ENCODE data around the gene GDPD4. TPM values are rescaled to one million over a fixed set of nuclear protein-coding genes. Genes with fewer than 3 reads are reported as not detected.

GDPD4 gene
- total and polyA plus RNA-seq, 12 donors: not detected

DNA sequence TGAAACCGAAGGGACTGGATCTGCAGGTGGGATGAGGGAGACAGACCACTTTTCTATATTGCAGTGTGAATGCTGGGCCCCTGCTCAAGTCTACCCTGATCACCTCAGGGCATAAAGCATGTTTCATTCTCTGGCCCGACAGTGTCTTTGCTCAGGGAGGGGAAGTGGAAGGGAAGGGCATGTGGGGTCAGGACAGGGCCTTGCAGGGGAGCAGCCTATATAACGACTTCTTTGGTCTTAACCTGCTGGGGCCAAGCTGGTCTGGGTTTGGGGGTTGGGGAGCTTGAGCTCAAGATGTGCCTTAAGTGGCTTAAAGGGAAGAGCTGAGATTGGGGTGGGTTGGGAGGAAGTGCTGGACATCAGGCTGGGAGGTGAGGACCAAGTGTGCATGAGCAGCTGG is 86.4 kb downstream of the GDPD4 start:
- DNase-seq (no peak), ATAC-seq (no peak)
- H3K9me3 ChIP-seq: peaks cover 0 to 5% (median 0%) of the 10 kb centered on the region in 11 donors
- no peaks in the 10 kb centered on the region for H3K27me3 ChIP-seq
- no peak overlapping the region for H3K4me3 ChIP-seq
- H3K27ac ChIP-seq: no peak overlapping the region
- no peaks in the 10 kb centered on the region for H3K36me3 ChIP-seq
- 75 to 85% methylated on average over 3 of the region's 3 CpGs for WGBS, 2 donors
- TF ChIP-seq, protein P1, sequence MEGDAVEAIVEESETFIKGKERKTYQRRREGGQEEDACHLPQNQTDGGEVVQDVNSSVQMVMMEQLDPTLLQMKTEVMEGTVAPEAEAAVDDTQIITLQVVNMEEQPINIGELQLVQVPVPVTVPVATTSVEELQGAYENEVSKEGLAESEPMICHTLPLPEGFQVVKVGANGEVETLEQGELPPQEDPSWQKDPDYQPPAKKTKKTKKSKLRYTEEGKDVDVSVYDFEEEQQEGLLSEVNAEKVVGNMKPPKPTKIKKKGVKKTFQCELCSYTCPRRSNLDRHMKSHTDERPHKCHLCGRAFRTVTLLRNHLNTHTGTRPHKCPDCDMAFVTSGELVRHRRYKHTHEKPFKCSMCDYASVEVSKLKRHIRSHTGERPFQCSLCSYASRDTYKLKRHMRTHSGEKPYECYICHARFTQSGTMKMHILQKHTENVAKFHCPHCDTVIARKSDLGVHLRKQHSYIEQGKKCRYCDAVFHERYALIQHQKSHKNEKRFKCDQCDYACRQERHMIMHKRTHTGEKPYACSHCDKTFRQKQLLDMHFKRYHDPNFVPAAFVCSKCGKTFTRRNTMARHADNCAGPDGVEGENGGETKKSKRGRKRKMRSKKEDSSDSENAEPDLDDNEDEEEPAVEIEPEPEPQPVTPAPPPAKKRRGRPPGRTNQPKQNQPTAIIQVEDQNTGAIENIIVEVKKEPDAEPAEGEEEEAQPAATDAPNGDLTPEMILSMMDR (IDR thresholded peaks at IDR 0.05): no peak
- intact Hi-C loops (cut with DNase I): no loop called here
- no peaks in the 10 kb centered on the region for H3K4me1 ChIP-seq

DNA sequence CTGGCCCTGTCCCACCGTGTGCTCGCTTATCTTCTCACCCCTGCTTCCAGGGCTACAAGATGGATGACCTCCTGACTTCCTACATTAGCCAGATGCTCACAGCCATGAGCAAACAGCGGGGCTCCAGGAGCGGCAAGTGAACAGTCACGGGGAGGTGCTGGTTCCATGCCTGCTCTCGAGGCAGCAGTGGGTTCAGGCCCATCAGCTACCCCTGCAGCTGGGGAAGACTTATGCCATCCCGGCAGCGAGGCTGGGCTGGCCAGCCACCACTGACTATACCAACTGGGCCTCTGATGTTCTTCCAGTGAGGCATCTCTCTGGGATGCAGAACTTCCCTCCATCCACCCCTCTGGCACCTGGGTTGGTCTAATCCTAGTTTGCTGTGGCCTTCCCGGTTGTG is 86.9 kb downstream of the GDPD4 start:
- 85 to 87% methylated on average over 9 of the region's 9 CpGs for WGBS, 2 donors
- TF ChIP-seq, protein P1 (IDR thresholded peaks at IDR 0.05): no peak
- intact Hi-C loops (cut with DNase I): no loop called here

DNA sequence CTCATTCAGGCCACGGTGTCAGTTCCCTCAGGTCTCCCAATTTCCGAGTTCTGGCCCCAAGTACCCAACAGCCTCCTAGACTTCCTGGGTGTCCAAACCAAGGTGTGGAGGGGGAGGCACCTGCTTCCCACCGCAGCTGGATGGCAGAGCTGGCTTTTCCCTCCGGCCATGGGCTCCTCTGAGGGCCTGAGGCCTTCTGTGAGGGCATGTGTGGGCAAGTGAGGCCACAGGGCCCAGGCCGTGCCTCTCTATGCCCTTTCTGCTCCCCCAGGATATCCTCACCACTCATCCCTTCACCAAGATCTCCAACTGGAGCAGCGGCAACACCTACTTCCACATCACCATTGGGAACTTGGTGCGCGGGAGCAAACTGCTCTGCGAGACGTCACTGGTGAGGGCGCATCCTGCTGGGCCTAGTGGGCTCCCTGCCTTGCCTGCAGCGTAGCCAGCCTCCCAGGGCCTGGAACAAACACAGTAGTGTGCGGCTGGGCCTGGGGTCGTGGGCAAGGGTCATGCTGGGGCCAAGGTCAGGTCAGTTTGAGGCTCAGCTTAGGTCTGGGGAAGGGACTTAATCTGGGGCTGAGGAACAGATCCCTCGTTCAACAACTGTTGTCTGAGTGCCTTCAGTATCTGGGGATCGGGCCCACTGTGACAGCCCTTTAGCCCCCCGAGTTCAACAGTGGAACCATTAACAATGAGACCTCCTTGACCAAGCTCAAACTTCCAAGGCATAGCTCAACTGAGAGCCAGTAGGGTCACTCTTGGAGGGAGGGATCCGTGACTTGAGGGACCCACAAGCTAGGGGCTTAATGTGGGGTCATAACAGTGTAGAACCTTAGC is 87.7 kb downstream of the GDPD4 start:
- intact Hi-C loops (cut with DNase I): no loop called here
- DNase-seq (no peak), ATAC-seq (no peak)
- Histone ChIP-seq H3K36me3 (no peaks in the 10 kb centered on the region), H3K9me3 (peaks cover 0 to 5% (median 0%) of the 10 kb centered on the region in 11 donors), H3K27me3 (no peaks in the 10 kb centered on the region), H3K27ac (no peak overlapping the region), H3K4me1 (no peaks in the 10 kb centered on the region), H3K4me3 (no peak overlapping the region)
- TF ChIP-seq, protein P1 (IDR thresholded peaks at IDR 0.05): no peak
- WGBS, 2 donors: 90 to 91% methylated on average over 18 of the region's 18 CpGs

More for the DNA sequence above, 86.9 kb downstream of the GDPD4 start:
- no peak overlapping the region for H3K27ac ChIP-seq
- H3K36me3 ChIP-seq: no peaks in the 10 kb centered on the region
- no peak overlapping the region for H3K4me3 ChIP-seq
- DNase-seq (no peak), ATAC-seq (no peak)
- H3K4me1 ChIP-seq: no peaks in the 10 kb centered on the region
- H3K9me3 ChIP-seq: peaks cover 0 to 5% (median 0%) of the 10 kb centered on the region in 11 donors
- no peaks in the 10 kb centered on the region for H3K27me3 ChIP-seq

DNA sequence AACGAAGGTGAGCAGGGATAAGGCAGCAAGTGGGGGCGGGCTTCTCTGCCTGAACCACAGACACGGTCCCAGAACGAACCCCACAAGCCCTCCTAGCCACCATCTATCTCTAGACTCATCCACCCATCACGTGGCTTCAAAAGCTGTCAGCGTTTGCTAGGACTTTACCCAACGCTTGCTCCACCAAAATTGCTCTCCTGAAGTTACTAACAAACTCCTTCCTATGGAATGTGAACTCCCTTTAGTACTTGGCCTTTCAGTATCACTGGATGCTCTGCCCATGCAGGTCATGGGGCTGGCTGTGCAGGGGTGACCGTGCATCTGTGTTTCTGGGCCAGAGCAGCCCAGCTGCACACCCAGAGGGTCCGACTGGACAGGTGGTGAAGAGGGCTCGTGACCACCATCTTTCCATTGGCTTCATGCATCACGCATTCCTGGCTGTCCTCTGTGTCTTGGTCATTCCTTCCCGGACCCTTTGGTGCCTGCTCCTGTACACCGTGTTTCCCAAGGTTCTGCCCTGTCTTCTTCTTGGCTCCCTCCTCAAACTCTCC is 88.4 kb downstream of the GDPD4 start:
- ATAC-seq: no peak
- no peaks in the 10 kb centered on the region for H3K36me3 ChIP-seq
- WGBS, 2 donors: 85 to 94% methylated on average over 13 of the region's 13 CpGs
- H3K27me3 ChIP-seq: no peaks in the 10 kb centered on the region
- H3K4me3 ChIP-seq: no peak overlapping the region
- H3K9me3 ChIP-seq: peaks cover 0 to 5% (median 0%) of the 10 kb centered on the region in 11 donors
- intact Hi-C loops (cut with DNase I): no loop called here
- TF ChIP-seq, protein P1 (IDR thresholded peaks at IDR 0.05): no peak
- no peak for DNase-seq
- H3K27ac ChIP-seq: no peak overlapping the region
- peaks cover 0 to 3% (median 0%) of the 10 kb centered on the region in 9 donors for H3K4me1 ChIP-seq
